ENCODE measurements around the gene CAMSAP2.

DNA sequence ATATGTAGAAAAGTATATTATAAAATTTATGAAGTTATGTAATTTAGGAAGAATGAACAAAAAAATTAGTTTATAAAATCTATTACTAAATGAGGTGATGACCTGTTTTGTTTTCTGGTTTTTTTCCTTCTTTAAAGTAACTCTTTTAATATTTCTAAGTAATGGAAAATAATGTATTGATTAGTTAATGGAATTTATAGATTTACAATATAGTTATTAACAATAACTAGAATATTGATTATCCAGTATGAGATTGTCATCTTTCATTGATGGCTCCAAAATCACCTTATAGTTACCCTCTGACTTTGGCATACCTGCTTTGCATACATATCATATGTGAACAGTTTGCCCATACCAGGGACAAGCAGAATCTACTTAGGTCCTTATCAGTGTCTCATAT, 23.4 kb downstream of the CAMSAP2 start:
- TF ChIP-seq GATA3 (IDR thresholded peaks at IDR 0.05; ENCODE audit: low read depth, low read length) (no peak), GATA2 (IDR thresholded peaks at IDR 0.05; ENCODE audit: low read depth, low read length) (no peak)
